Sigmoid colon (tissue), 7 donors: Measurements from ENCODE around the gene NDUFA6. TPM values are rescaled to one million over a fixed set of nuclear protein-coding genes. Genes with fewer than 3 reads are reported as not detected.

Experiments used
- DNase-seq: peaks from one replicate; pipeline ENCODE4 v3.0.0-alpha.2; 2019
- H3K27ac ChIP-seq, 4 donors: fragments of 200-600 bp; sonication (generic); one replicate each; pipeline ENCODE4 v1.5.1; 2016 to 2019; ENCODE audit warnings: mild to moderate bottlenecking in 1 of 4
- H3K27me3 ChIP-seq, 3 donors: fragments of 200-600 bp; sonication (generic); one replicate each; pipeline ENCODE4 v1.5.1; 2019; ENCODE audit warnings: mild to moderate bottlenecking in 1 of 3
- H3K36me3 ChIP-seq, 4 donors: fragments of 200-600 bp; sonication (generic); one replicate each; pipeline ENCODE4 v1.5.1; 2016 to 2019
- H3K4me1 ChIP-seq, 4 donors: fragments of 200-600 bp; sonication (generic); one replicate each; pipeline ENCODE4 v1.5.1; 2017 to 2019
- H3K4me3 ChIP-seq, 4 donors: fragments of 200-600 bp; sonication (generic); one replicate each; pipeline ENCODE4 v1.5.1; 2017 to 2019; ENCODE audit warnings: mild to moderate bottlenecking in 2 of 4, moderate library complexity in 1 of 4
- H3K9me3 ChIP-seq, 4 donors: fragments of 200-600 bp in 3 of 4; sonication (generic) in 3 of 4; one replicate each; pipeline versions ENCODE4 v1.5.1 to v1.6.1; 2013 to 2019
- EP300 ChIP-seq, 4 donors: sonication (generic); formaldehyde crosslinking; IDR thresholded peaks; one replicate each; pipeline ENCODE4 v1.6.1; 2017; ENCODE audit warnings: antibody characterized with exemption in 4 of 4
- POLR2A ChIP-seq, 2 donors: fragments of 450-650 bp; IDR thresholded peaks; one replicate each; pipeline ENCODE4 v1.6.1; 2016; ENCODE audit warnings: antibody characterized with exemption in 2 of 2, mild to moderate bottlenecking in 2 of 2, moderate library complexity in 2 of 2
- POLR2AphosphoS5 ChIP-seq, 4 donors: sonication (generic); formaldehyde crosslinking; IDR thresholded peaks; one replicate each; pipeline ENCODE4 v1.6.1; 2017; ENCODE audit warnings: antibody characterized with exemption in 4 of 4
- WGBS, 2 donors: extraction: QIAGEN DNeasy Blood & Tissue Kit; methylation state at CpG; one replicate each; pipeline ENCODE4 v1.1.7; 2013; 5-methylcytosine and 5-hydroxymethylcytosine counted together
- intact Hi-C: fragments of 100-400 bp; cut with DNase I; formaldehyde crosslinking; loops from one replicate; pipeline ENCODE4 v1.15.1; 2023
- polyA plus RNA-seq, 3 donors: library from polyadenylated mRNA; stranded (reverse); fragments of 200-250 nt; gene quantifications; one replicate each; pipeline ENCODE4 v1.2.3, GENCODE V29; 2013
- total RNA-seq, 4 donors: library from RNA; depleted of rRNA; stranded (reverse); fragments of >200 nt; gene quantifications; one replicate each; pipeline ENCODE4 v1.1.0, GENCODE V29; 2016
- TF ChIP-seq, protein P1 (sequence below), 4 experiments: fragments of 450-650 bp in 3 of 4; fragments of 200-600 bp in 1 of 4; IDR thresholded peaks; one replicate each; pipeline ENCODE4 v1.5.1; 2016 to 2019; ENCODE audit warnings: antibody characterized with exemption in 4 of 4, mild to moderate bottlenecking in 3 of 4, moderate library complexity in 2 of 4
- donor health status: healthy with polysubstance abuse.
- donor health status: Bipolar disorder and iron deficiency.
- donor health status: healthy.

Gene NDUFA6
- total and polyA plus RNA-seq, 7 donors, result 61.8 to 248 (median 104) TPM

- no peak for DNase-seq
- TF ChIP-seq POLR2A (IDR thresholded peaks at IDR 0.05) (no peak), POLR2AphosphoS5 (IDR thresholded peaks at IDR 0.05) (no peak), EP300 (IDR thresholded peaks at IDR 0.05) (no peak)
- TF ChIP-seq, protein P1, sequence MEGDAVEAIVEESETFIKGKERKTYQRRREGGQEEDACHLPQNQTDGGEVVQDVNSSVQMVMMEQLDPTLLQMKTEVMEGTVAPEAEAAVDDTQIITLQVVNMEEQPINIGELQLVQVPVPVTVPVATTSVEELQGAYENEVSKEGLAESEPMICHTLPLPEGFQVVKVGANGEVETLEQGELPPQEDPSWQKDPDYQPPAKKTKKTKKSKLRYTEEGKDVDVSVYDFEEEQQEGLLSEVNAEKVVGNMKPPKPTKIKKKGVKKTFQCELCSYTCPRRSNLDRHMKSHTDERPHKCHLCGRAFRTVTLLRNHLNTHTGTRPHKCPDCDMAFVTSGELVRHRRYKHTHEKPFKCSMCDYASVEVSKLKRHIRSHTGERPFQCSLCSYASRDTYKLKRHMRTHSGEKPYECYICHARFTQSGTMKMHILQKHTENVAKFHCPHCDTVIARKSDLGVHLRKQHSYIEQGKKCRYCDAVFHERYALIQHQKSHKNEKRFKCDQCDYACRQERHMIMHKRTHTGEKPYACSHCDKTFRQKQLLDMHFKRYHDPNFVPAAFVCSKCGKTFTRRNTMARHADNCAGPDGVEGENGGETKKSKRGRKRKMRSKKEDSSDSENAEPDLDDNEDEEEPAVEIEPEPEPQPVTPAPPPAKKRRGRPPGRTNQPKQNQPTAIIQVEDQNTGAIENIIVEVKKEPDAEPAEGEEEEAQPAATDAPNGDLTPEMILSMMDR (IDR thresholded peaks at IDR 0.05), result no peak
- 90 to 92% methylated on average over 13 of the region's 13 CpGs for WGBS, 2 donors
- intact Hi-C loops, result no loop called here
- Histone ChIP-seq H3K36me3 (peaks cover 5 to 73% (median 35%) of the 10 kb centered on the region in 4 donors), H3K27me3 (no peaks in the 10 kb centered on the region), H3K4me1 (peaks cover 0 to 13% (median 9%) of the 10 kb centered on the region in 4 donors), H3K9me3 (no peaks in the 10 kb centered on the region), H3K27ac (no peak overlapping the region), H3K4me3 (no peak overlapping the region)
Measured at GRCh38 chr22:42065438-42066125, 25.0 kb downstream of the NDUFA6 start.

DNA sequence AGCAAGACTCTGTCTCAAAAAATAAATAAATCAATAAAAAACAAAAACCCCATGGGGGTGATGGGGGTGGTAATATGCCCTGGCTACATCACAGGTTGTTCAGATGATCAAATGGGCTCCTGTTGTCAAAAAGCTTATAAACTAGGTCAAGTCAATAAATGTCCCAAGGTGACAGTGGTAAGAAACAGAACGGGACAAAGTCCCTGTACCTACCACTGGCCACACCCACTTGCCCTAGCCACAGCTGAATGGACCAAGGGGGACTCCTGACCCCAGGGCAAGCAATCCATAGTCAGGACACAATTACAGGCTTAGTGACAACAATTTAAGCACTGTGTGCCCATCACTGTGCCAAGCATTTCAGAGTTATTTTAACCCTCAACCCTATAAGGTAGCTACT, 25.9 kb downstream of the NDUFA6 start:
- Histone ChIP-seq H3K9me3 (no peaks in the 10 kb centered on the region), H3K27ac (no peak overlapping the region), H3K27me3 (no peaks in the 10 kb centered on the region), H3K4me1 (peaks cover 0 to 7% (median 3%) of the 10 kb centered on the region in 4 donors), H3K4me3 (no peak overlapping the region), H3K36me3 (peaks cover 5 to 82% (median 44%) of the 10 kb centered on the region in 4 donors)
- WGBS, 2 donors, result 32 to 70% methylated on average over 1 of the region's 1 CpG
- no peak for DNase-seq
- intact Hi-C loops, result no loop called here
- TF ChIP-seq, protein P1 (IDR thresholded peaks at IDR 0.05), result no peak
- no peak for TF ChIP-seq EP300 (IDR thresholded peaks at IDR 0.05)
- TF ChIP-seq POLR2AphosphoS5 (IDR thresholded peaks at IDR 0.05), result no peak
- no peak for TF ChIP-seq POLR2A (IDR thresholded peaks at IDR 0.05)

DNA sequence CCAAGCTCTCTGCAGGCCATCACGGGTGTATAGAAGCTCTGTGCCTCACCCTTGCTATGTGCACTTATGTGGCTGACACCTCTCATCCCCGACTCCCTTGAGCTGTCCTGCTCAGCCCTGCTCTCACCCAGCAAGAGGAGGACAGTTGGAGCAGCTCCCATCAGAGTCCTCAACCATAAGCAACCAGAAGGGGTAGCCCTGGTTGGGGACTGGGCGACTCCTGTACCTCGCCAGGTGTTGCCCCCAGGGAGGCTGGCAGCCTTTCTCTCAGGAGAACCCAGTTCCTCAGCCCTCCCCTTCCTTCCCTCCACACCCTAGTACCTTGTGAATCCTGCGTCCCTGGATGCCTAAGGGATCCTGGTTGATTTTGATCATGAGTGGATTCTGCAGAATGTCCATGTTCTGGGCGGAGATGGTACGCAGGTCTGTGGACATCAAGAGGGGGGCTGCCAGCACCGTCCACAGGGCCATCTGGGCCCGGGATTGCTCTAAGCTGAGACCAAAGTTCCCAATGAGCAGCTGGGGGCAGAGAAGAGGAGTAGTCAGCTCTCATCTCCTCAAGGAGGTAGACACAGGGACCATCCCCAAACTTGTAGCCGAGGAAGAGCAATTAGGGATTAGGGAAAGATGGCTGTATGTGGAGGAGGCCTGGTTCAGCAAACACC, 27.9 kb downstream of the NDUFA6 start:
- H3K9me3 ChIP-seq, result no peaks in the 10 kb centered on the region
- intact Hi-C loops, result no loop called here
- H3K36me3 ChIP-seq, result peaks cover 0 to 92% (median 51%) of the 10 kb centered on the region in 4 donors
- no peak overlapping the region for H3K4me3 ChIP-seq
- H3K27me3 ChIP-seq, result no peaks in the 10 kb centered on the region
- no peaks in the 10 kb centered on the region for H3K4me1 ChIP-seq
- 91 to 96% methylated on average over 10 of the region's 10 CpGs for WGBS, 2 donors
- no peak for DNase-seq
- no peak overlapping the region for H3K27ac ChIP-seq
- TF ChIP-seq EP300 (IDR thresholded peaks at IDR 0.05) (no peak), POLR2A (IDR thresholded peaks at IDR 0.05) (no peak), POLR2AphosphoS5 (IDR thresholded peaks at IDR 0.05) (no peak)
- TF ChIP-seq, protein P1 (IDR thresholded peaks at IDR 0.05), result no peak

GRCh38 chr22:42061041-42061440, 29.5 kb downstream of the NDUFA6 start:
- 96 to 98% methylated on average over 7 of the region's 7 CpGs for WGBS, 2 donors
- TF ChIP-seq, protein P1 (IDR thresholded peaks at IDR 0.05), result no peak
- TF ChIP-seq EP300 (IDR thresholded peaks at IDR 0.05) (no peak), POLR2AphosphoS5 (IDR thresholded peaks at IDR 0.05) (no peak), POLR2A (IDR thresholded peaks at IDR 0.05) (no peak)
- intact Hi-C loops, result no loop called here

More at GRCh38 chr22:42061041-42061440, 29.5 kb downstream of the NDUFA6 start:
- H3K27ac ChIP-seq, result no peak overlapping the region
- no peak for DNase-seq
- no peaks in the 10 kb centered on the region for H3K4me1 ChIP-seq
- no peaks in the 10 kb centered on the region for H3K27me3 ChIP-seq
- peaks cover 0 to 77% (median 38%) of the 10 kb centered on the region in 4 donors for H3K36me3 ChIP-seq
- H3K9me3 ChIP-seq, result peaks cover 0 to 4% (median 0%) of the 10 kb centered on the region in 4 donors
- no peak overlapping the region for H3K4me3 ChIP-seq
